Hepatocyte (in vitro differentiated cells): ENCODE results near the gene PRMT7. TPM values are rescaled to one million over a fixed set of nuclear protein-coding genes. Genes with fewer than 3 reads are reported as not detected.

Source experiments
- DNase-seq: peaks from one replicate; pipeline ENCODE4 v3.0.0-alpha.2; 2016; ENCODE audit warnings: low spot score
- H2AFZ ChIP-seq: fragments of 200-600 bp; sonication (generic); 2 replicates; pipeline ENCODE4 v1.6.0; 2016; ENCODE audit warnings: antibody characterized with exemption, mild to moderate bottlenecking
- H3K27ac ChIP-seq: fragments of 200-600 bp; sonication (generic); 2 replicates; pipeline ENCODE4 v1.5.1; 2016; ENCODE audit warnings: mild to moderate bottlenecking
- H3K27me3 ChIP-seq: fragments of 200-600 bp; sonication (generic); 2 replicates; pipeline ENCODE4 v1.6.1; 2016
- H3K36me3 ChIP-seq: fragments of 200-600 bp; sonication (generic); replicated peaks from 2 replicates; pipeline ENCODE4 v1.5.1; 2016; ENCODE audit warnings: low read depth; ENCODE audit not compliant: insufficient read depth
- H3K4me1 ChIP-seq: fragments of 200-600 bp; sonication (generic); 2 replicates; pipeline ENCODE4 v1.5.1; 2016; ENCODE audit warnings: mild to moderate bottlenecking, moderate library complexity; ENCODE audit not compliant: insufficient read depth
- H3K4me2 ChIP-seq: fragments of 200-600 bp; sonication (generic); 2 replicates; pipeline ENCODE4 v1.6.0; 2016
- H3K4me3 ChIP-seq: fragments of 200-600 bp; sonication (generic); 2 replicates; pipeline ENCODE4 v1.5.1; 2016; ENCODE audit warnings: mild to moderate bottlenecking
- H3K79me2 ChIP-seq: fragments of 200-600 bp; sonication (generic); 2 replicates; pipeline ENCODE4 v1.6.0; 2017; ENCODE audit warnings: mild to moderate bottlenecking
- H3K9me2 ChIP-seq: fragments of 200-600 bp; sonication (generic); replicated peaks from 2 replicates; pipeline ENCODE4 v1.6.0; 2017; ENCODE audit warnings: mild to moderate bottlenecking; ENCODE audit not compliant: insufficient read depth
- H3K9me3 ChIP-seq: fragments of 200-600 bp; sonication (generic); 2 replicates; pipeline ENCODE4 v1.5.1; 2016; ENCODE audit warnings: low read depth, mild to moderate bottlenecking
- H4K20me1 ChIP-seq: fragments of 200-600 bp; sonication (generic); 2 replicates; pipeline ENCODE4 v1.6.0; 2016; ENCODE audit warnings: mild to moderate bottlenecking; ENCODE audit not compliant: insufficient read depth, poor library complexity, severe bottlenecking
- EZH2 ChIP-seq: fragments of 200-600 bp; sonication (generic); IDR thresholded peaks from 2 replicates; pipeline ENCODE4 v1.6.1; 2016; ENCODE audit warnings: antibody characterized with exemption, mild to moderate bottlenecking, borderline replicate concordance
- EZH2phosphoT487 ChIP-seq: fragments of 200-600 bp; sonication (generic); IDR thresholded peaks from one replicate; pipeline ENCODE4 v1.6.1; 2018; ENCODE audit warnings: antibody characterized with exemption, mild to moderate bottlenecking, low read depth, moderate library complexity; ENCODE audit not compliant: unreplicated experiment, severe bottlenecking
- WGBS: methylation state at CpG from one replicate; pipeline ENCODE4 v1.1.6; 2016; ENCODE audit warnings: low lambda C conversion rate; ENCODE audit errors: missing lambda C conversion rate; 5-methylcytosine and 5-hydroxymethylcytosine counted together
- polyA plus RNA-seq: library from polyadenylated mRNA; unstranded; fragments of >200 nt; fragmentation: Nextera tagmentation; extraction: Ambion mirVana; gene quantifications from 2 replicates; pipeline ENCODE4 v1.2.1, GENCODE V29; 2016
- total RNA-seq: library from RNA; depleted of rRNA; stranded (reverse); fragments of >200 nt; gene quantifications from 2 replicates; pipeline ENCODE4 v1.2.3, GENCODE V29; 2014
- TF ChIP-seq, protein P1 (sequence below): fragments of 200-600 bp; sonication (generic); IDR thresholded peaks from 2 replicates; pipeline ENCODE4 v1.5.1; 2016; ENCODE audit warnings: antibody characterized with exemption, mild to moderate bottlenecking; ENCODE audit not compliant: poor library complexity

The PRMT7 gene
- total and polyA plus RNA-seq, 2 experiments from 2014 or later = 41.1 to 43.6 TPM

DNA sequence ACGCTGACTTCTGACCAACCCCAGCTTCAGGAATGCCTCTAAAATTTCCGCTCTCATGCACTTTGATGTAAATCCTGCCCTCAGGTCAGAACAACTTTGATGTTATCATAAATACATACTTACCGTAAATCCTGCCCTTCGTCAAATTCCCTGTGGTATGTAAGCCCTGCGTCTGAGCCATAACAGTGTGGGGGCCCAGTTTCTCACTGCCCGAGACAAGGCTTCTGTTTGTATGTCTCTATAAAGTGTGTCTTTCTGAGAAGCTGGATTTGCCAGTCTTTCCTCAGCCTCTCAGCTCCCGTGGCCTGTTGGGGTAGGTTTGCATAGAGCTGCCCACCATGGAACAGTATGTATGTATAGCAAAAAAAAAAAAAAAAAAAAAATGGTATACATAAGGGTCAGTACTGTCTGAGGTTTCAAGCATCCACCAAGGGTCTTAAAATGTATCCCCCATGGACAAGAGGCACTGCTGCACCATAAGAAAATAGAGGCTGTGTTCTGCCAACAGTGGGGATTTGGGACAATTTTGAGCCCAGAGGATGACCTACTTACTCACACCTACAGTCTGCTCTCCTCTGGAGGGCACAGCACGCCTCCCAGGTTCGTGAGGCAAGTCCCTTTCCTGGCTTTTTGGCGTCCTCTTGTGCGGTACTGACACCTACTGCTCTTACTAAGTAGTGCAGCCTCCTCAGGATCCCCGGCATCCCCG lies 17.5 kb downstream of the PRMT7 start:
- DNase-seq = peak; percentile 94
- H3K27me3 ChIP-seq = no peaks in the 10 kb centered on the region
- H3K4me3 ChIP-seq = no peak overlapping the region
- H3K9me3 ChIP-seq = no peaks in the 10 kb centered on the region
- peaks cover 30% of the 10 kb centered on the region for H3K4me1 ChIP-seq
- TF ChIP-seq, protein P1, sequence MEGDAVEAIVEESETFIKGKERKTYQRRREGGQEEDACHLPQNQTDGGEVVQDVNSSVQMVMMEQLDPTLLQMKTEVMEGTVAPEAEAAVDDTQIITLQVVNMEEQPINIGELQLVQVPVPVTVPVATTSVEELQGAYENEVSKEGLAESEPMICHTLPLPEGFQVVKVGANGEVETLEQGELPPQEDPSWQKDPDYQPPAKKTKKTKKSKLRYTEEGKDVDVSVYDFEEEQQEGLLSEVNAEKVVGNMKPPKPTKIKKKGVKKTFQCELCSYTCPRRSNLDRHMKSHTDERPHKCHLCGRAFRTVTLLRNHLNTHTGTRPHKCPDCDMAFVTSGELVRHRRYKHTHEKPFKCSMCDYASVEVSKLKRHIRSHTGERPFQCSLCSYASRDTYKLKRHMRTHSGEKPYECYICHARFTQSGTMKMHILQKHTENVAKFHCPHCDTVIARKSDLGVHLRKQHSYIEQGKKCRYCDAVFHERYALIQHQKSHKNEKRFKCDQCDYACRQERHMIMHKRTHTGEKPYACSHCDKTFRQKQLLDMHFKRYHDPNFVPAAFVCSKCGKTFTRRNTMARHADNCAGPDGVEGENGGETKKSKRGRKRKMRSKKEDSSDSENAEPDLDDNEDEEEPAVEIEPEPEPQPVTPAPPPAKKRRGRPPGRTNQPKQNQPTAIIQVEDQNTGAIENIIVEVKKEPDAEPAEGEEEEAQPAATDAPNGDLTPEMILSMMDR = peak; percentile 90
- TF ChIP-seq EZH2phosphoT487 = no peak
- peak overlapping the region; percentile 78 for H3K27ac ChIP-seq
- peak overlapping the region; percentile 36 for H3K4me2 ChIP-seq
- no peaks in the 10 kb centered on the region for H4K20me1 ChIP-seq
- H3K79me2 ChIP-seq = no peaks in the 10 kb centered on the region
- 12% methylated on average over 13 of the region's 13 CpGs for WGBS
- no peak overlapping the region for H2AFZ ChIP-seq
- H3K36me3 ChIP-seq = no peaks in the 10 kb centered on the region
- H3K9me2 ChIP-seq = no peaks in the 10 kb centered on the region

DNA sequence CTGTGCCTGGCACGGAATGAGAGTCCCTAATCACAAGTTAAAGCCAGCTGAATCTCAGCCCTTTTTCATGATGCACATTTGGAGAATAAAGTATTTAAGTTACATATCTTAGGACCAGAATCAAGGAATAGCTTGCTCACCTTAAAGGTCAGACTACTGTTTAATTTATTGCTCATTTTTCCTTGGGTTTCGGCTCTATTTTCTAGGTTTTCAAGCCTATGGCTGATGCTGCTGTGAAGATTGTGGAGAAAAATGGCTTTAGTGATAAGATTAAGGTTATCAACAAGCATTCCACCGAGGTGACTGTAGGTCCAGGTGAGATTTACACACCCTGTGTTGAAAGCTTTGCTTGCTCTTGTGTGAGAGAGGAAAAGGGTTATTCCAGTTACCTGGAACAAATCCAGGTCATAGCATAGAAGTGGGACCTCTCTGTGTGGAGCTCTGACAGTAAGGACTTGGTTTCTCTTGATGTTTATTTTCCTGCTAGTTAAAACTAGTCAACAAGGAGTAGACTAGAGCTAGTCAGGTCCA lies 18.1 kb downstream of the PRMT7 start:
- Histone ChIP-seq H3K79me2 (no peaks in the 10 kb centered on the region), H3K27ac (peak overlapping the region; percentile 78), H3K4me2 (peak overlapping the region; percentile 19), H3K9me3 (no peaks in the 10 kb centered on the region), H3K4me1 (peaks cover 33% of the 10 kb centered on the region), H3K36me3 (no peaks in the 10 kb centered on the region), H4K20me1 (no peaks in the 10 kb centered on the region), H3K4me3 (no peak overlapping the region), H2AFZ (no peak overlapping the region), H3K9me2 (no peaks in the 10 kb centered on the region), H3K27me3 (no peaks in the 10 kb centered on the region)
- TF ChIP-seq, protein P1 = no peak
- no peak for TF ChIP-seq EZH2
- TF ChIP-seq EZH2phosphoT487 = no peak
- DNase-seq = peak; percentile 69
- 30% methylated on average over 3 of the region's 3 CpGs for WGBS

DNA sequence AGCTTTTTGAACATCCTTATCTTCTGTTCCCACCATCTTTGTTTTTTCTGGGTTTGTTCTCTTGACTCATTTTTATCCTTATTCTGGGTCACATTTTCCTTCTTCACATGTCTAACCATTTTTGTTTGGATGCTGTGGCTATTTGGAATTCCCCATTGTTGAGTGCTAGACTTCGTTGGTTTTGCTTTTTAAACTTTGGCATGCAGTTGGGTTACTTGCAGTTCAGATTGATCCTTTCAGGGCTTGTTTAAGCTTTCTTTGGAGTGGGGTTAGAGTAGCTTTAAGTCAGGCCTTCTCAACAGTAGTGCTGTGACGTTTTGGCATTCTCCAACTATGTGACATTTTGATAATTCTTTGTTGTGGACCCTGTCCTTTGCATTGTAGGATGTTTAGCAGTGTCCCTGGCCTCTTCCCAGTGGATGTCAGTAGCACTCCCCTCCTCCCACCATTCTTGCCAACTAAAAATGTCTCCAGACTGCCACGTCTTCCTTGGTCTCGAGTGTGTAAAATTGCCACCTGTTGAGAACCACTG lies 21.1 kb downstream of the PRMT7 start:
- Histone ChIP-seq H3K4me1 (peaks cover 29% of the 10 kb centered on the region), H2AFZ (no peak overlapping the region), H3K9me2 (no peaks in the 10 kb centered on the region), H3K36me3 (no peaks in the 10 kb centered on the region), H3K4me2 (peak overlapping the region; percentile 64), H3K9me3 (no peaks in the 10 kb centered on the region), H3K27ac (peak overlapping the region; percentile 87), H4K20me1 (no peaks in the 10 kb centered on the region), H3K27me3 (no peaks in the 10 kb centered on the region), H3K4me3 (no peak overlapping the region), H3K79me2 (no peaks in the 10 kb centered on the region)
- 32% methylated on average over 4 of the region's 4 CpGs for WGBS
- DNase-seq = no peak
- no peak for TF ChIP-seq EZH2phosphoT487
- TF ChIP-seq, protein P1 = no peak
